ENCODE data around the gene PPFIA1.

DNA sequence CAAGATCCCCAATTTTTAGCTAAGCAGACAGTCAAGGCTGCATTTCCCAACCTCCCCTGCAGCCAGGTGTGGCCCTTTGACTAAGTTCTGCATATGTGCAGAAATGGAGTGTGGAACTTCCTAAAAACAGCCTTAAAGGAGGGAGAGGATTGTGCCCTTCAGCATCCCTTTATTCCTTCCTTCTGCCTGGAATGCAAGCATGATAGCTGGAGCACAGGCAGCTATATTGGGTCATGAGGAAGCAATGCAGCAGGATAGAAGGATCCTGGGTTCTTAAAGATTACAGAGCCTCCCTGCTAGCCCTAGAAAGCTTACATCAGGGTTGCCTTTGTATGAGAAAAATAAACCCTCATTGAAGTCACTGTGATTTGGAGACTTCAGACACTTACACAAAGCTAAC lies 37.5 kb upstream of the PPFIA1 start:
- TF ChIP-seq CTCF (IDR thresholded peaks at IDR 0.05): no peak
- no peak for TF ChIP-seq POLR2A (IDR thresholded peaks at IDR 0.05)

All from testis (tissue), 2 donors.